GM10266 (cell line): ENCODE measurements around the gene IL15.

Experiments
- DNase-seq: peaks from one replicate; pipeline ENCODE4 v3.0.0; 2012; ENCODE audit errors: extremely low spot score
- CTCF ChIP-seq: IDR thresholded peaks from 2 replicates; pipeline ENCODE4 v1.5.1; 2012; ENCODE audit warnings: mild to moderate bottlenecking, low read depth; ENCODE audit not compliant: control insufficient read depth, insufficient read depth; ENCODE audit errors: missing control alignments

The IL15 gene

GRCh38 chr4:141757287-141757686, 120.9 kb downstream of the IL15 start:
- TF ChIP-seq CTCF: no peak

GRCh38 chr4:141759796-141760425, 123.5 kb downstream of the IL15 start:
- no peak for TF ChIP-seq CTCF
- DNase-seq: no peak

More at GRCh38 chr4:141757287-141757686, 120.9 kb downstream of the IL15 start:
- no peak for DNase-seq

DNA sequence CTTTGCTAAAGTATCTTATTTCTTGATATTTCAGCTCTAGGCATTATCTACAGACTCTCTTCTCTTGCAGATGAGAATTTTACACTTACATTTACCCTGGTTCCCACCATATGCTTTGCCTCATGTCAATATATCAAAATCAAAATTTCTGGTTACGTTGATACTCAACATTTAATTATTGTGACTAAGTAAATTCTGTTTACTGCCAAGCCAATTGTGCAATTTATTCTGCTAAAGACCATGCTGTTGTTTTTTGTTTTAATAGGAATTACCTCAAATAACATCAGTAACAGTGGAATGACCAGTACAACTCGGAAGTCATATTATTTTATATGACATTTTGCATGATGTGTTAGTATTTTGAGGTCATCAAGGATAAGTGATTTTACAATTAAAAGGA, 125.5 kb downstream of the IL15 start:
- DNase-seq: no peak
- no peak for TF ChIP-seq CTCF

DNA sequence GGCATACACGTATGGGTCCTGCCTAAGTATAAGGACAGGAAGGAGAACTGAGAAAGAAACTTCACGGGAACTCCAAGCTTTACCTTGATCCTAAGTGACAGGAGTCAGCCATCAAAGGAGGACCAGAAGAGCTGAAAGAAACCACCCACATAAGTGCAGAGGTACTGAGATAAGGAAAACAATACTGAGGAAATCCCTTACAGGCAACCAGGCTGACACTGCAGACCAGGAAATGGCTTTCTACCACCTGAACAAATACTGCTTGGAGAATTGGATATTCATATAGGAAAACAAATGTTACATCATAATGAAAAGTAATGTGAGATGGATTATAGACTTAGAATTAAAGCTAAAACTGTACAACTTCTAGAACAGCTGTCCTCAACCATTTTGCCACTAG, 127.0 kb downstream of the IL15 start:
- no peak for TF ChIP-seq CTCF
- DNase-seq: no peak

DNA sequence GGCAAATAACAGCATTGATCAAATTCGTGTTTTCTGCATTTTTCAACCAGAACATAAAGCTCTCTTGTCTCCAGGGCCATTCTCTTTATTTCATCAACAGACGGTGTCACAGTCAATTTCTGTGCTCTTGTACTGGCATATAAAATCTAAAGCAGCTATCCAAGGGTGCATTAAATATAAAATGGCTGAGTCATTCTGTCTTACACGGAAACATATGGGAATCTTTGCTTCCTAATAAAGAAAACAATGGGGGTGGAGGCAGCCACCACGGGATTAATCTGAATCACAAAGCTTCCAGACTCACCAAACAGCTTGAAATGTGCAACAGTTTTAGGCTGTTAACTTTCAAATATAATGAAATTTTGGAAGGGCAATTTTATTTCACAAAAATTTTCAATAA, 132.6 kb downstream of the IL15 start:
- TF ChIP-seq CTCF: no peak
- DNase-seq: no peak

GRCh38 chr4:141771889-141772830, 135.8 kb downstream of the IL15 start:
- TF ChIP-seq CTCF: no peak
- DNase-seq: no peak

DNA sequence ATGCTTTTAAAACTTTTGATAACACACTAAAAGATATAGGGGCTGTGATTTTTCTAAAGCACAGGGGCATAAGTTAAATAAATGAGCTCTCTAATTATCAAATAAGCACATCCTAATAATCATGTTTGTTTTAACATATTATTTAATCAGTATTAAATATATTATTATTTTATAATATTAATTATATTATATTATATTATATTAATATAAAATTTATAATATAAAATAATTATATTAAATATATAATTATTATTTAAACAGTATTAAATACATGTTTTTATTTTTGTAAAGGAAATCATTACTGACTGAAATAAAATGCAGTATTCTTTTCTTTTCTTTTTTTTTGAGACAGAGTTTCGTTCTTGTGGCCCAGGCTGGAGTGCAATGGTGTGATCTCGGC, 136.5 kb downstream of the IL15 start:
- DNase-seq: no peak
- no peak for TF ChIP-seq CTCF
